ENCODE data around the gene UROD.
"Not testable (repeated sequence)": the region's sequence is repeated elsewhere in the genome, so short reads cannot be mapped to it uniquely, and the experiment has no call there.

Gene UROD

DNA sequence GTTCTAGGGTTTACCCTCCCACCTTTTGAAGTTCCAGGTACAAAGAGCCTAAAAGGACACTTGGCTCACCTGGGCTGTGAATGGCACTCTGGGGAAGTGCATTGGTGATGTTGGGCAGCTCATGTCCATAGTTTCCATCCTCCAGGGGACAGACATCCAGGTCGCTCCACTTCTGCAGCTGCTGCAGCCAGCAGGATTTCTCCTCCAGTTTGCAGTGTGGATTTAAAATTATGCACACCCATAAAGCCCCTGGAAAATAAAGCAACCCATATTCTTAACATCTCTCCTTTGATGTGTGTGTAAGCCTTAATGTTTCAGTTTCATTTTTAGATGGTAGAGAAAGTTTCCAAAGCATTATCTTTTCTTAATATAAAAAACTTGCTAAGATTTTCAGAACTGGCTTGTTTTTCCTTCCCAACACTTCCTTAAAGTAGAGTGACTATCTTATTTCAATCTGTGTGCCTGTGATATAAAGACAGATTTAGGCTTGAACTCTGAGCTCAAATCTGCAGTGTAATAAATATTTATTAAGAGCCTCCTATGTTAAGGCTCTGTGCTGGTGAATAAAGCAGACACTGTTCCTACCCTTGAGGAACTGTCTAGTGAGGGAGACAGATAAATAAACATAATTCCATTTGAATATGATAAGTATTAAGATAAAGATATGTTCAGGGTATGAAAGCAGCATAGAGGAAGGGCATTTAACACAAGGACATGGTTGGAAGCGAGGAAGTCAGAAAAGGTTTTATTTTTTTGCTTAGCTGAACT, 39.1 kb downstream of the UROD start:
- in situ Hi-C loops (cut with MboI; ENCODE audit: low pct_unique_long_range_greater_than_20kb, low sequenced_read_pairs, unreplicated experiment): no loop called here
- TF ChIP-seq, protein P1, sequence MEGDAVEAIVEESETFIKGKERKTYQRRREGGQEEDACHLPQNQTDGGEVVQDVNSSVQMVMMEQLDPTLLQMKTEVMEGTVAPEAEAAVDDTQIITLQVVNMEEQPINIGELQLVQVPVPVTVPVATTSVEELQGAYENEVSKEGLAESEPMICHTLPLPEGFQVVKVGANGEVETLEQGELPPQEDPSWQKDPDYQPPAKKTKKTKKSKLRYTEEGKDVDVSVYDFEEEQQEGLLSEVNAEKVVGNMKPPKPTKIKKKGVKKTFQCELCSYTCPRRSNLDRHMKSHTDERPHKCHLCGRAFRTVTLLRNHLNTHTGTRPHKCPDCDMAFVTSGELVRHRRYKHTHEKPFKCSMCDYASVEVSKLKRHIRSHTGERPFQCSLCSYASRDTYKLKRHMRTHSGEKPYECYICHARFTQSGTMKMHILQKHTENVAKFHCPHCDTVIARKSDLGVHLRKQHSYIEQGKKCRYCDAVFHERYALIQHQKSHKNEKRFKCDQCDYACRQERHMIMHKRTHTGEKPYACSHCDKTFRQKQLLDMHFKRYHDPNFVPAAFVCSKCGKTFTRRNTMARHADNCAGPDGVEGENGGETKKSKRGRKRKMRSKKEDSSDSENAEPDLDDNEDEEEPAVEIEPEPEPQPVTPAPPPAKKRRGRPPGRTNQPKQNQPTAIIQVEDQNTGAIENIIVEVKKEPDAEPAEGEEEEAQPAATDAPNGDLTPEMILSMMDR (IDR thresholded peaks at IDR 0.05; ENCODE audit: extremely low read depth, insufficient read depth, missing control alignments): no peak
- no peak for DNase-seq (ENCODE audit: low spot score)

DNA sequence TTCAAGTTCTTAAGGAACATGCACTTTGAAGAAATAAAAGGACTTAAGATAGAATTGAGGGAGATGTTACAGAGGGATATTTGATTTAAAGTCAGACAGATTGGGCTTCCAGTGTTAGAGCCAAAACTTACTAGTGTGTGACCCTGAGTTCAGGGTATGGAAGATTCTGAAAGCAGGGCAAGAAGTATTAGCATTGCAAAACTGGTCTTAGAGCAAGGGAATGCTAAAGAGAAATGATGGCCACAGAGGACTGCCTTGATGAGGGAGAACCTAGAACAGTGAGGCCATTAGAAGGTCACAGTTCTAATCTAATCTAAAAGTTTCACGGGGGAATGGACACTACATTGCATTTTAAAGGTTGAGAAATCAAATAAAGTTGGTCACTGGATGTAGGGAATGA, 45.5 kb downstream of the UROD start:
- in situ Hi-C loops (cut with MboI; ENCODE audit: low pct_unique_long_range_greater_than_20kb, low sequenced_read_pairs, unreplicated experiment): no loop called here
- DNase-seq (ENCODE audit: low spot score): no peak
- TF ChIP-seq, protein P1 (IDR thresholded peaks at IDR 0.05; ENCODE audit: extremely low read depth, insufficient read depth, missing control alignments): no peak

DNA sequence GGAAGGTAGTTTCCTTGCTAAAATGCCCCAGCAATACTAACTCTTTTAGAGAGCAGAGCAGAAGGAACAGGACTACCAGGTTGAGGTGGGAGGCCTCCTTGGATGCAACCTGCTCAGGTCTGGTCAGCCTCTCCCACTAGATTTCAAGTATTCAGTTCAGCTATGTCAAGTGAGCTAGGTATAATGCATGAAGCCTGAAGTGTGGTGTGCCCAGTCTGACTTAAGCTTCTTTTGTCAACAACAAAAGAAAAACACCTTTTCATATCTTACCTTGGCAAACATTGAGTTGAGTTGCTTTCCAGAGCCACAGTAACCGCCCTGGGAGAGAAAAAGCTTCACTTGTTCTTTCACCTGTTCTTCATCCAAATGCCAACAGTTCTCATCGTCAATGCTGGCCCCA, 47.8 kb downstream of the UROD start:
- TF ChIP-seq, protein P1 (IDR thresholded peaks at IDR 0.05; ENCODE audit: extremely low read depth, insufficient read depth, missing control alignments): no peak
- in situ Hi-C loops (cut with MboI; ENCODE audit: low pct_unique_long_range_greater_than_20kb, low sequenced_read_pairs, unreplicated experiment): no loop called here
- no peak for DNase-seq (ENCODE audit: low spot score)

DNA sequence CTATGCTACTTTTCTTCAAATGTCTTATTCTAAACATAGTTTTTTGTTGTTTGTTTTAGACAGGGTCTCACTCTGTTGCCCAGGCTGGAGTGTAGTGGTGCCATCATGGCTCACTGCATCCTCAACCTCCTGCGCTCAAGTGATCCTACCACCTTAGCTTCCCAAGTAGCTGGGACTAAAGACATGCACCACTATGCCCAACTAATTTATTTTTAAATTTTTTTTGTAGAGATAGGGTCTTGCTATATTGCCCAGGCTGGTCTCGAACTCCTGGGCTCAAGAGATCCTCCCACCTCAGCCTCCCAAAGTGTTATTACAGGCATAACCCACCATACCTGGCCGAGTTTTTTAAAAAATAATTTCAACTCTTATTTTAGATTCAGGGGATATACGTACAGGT, 50.4 kb downstream of the UROD start:
- DNase-seq (ENCODE audit: low spot score); in situ Hi-C loops (cut with MboI; ENCODE audit: low pct_unique_long_range_greater_than_20kb, low sequenced_read_pairs, unreplicated experiment): not testable (repeated sequence)

DNA sequence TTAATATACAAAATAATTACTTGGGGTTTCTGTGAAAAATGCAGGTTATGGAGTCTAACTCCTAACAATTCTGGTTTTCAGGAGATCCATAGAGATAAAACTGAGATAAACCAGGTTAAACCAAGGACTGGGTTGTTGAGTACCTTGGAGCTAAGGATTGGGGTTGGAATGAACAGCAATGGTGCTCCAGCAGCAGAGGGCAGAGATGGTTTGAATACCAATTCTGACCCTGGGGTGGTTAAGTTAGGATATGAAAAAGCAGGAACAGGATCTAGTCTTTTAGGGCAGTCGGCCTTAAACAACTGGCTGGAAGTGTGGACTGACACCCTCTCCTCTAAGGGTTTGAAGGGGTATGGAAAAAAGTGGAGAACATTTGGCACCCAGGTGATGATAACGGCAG, 53.0 kb downstream of the UROD start:
- in situ Hi-C loops (cut with MboI; ENCODE audit: low pct_unique_long_range_greater_than_20kb, low sequenced_read_pairs, unreplicated experiment): no loop called here
- TF ChIP-seq, protein P1 (IDR thresholded peaks at IDR 0.05; ENCODE audit: extremely low read depth, insufficient read depth, missing control alignments): no peak
- DNase-seq (ENCODE audit: low spot score): no peak
